Stimulated activated CD4-positive, alpha-beta T cell treated with anti-CD3 and anti-CD28 coated beads, Interleukin-12 subunit alpha, Interleukin-12 subunit beta, amount 100 ng/mL, for 4 hours (primary cell): ENCODE results near the gene PRKCSH.
"Not testable (repeated sequence)": the region's sequence is repeated elsewhere in the genome, so short reads cannot be mapped to it uniquely, and the experiment has no call there.

ENCODE experiments used
- DNase-seq: peaks from one replicate; pipeline ENCODE4 v3.0.0-alpha.2; 2020

Gene PRKCSH

GRCh38 chr19:11451327-11451870 lies 16.0 kb downstream of the PRKCSH start:
- DNase-seq, result no peak

GRCh38 chr19:11451871-11452619 lies 16.6 kb downstream of the PRKCSH start:
- DNase-seq, result no peak

GRCh38 chr19:11452620-11453310 lies 17.3 kb downstream of the PRKCSH start:
- no peak for DNase-seq

GRCh38 chr19:11453468-11454341 lies 18.3 kb downstream of the PRKCSH start:
- DNase-seq, result no peak

GRCh38 chr19:11455233-11455554 lies 19.8 kb downstream of the PRKCSH start:
- not testable (repeated sequence) for DNase-seq

- no peak for DNase-seq
Measured at GRCh38 chr19:11456659-11457058, 21.2 kb downstream of the PRKCSH start.

- DNase-seq, result no peak
Measured at GRCh38 chr19:11457115-11457514, 21.7 kb downstream of the PRKCSH start.

GRCh38 chr19:11457831-11458230 lies 22.4 kb downstream of the PRKCSH start:
- DNase-seq, result no peak

GRCh38 chr19:11458236-11458900 lies 22.9 kb downstream of the PRKCSH start:
- no peak for DNase-seq

- not testable (repeated sequence) for DNase-seq
Measured at GRCh38 chr19:11458912-11459311, 23.5 kb downstream of the PRKCSH start.

GRCh38 chr19:11460207-11460606 lies 24.8 kb downstream of the PRKCSH start:
- DNase-seq, result no peak

GRCh38 chr19:11461453-11461852 lies 26.0 kb downstream of the PRKCSH start:
- no peak for DNase-seq

- DNase-seq, result no peak
Measured at GRCh38 chr19:11463391-11463790, 28.0 kb downstream of the PRKCSH start.

GRCh38 chr19:11464333-11465265 lies 29.2 kb downstream of the PRKCSH start:
- no peak for DNase-seq

GRCh38 chr19:11465600-11465999 lies 30.2 kb downstream of the PRKCSH start:
- no peak for DNase-seq

- DNase-seq, result not testable (repeated sequence)
Measured at GRCh38 chr19:11468266-11468845, 32.9 kb downstream of the PRKCSH start.

GRCh38 chr19:11473725-11474124 lies 38.3 kb downstream of the PRKCSH start:
- DNase-seq, result no peak

- not testable (repeated sequence) for DNase-seq
Measured at GRCh38 chr19:11475343-11475742, 39.9 kb downstream of the PRKCSH start.

GRCh38 chr19:11475861-11476260 lies 40.4 kb downstream of the PRKCSH start:
- DNase-seq, result no peak

- no peak for DNase-seq
Measured at GRCh38 chr19:11478167-11479089, 43.0 kb downstream of the PRKCSH start.
